ENCODE results near the gene MAPKAPK2.

GRCh38 chr1:206686478-206687249, 2.0 kb downstream of the MAPKAPK2 start:
- TF ChIP-seq CTCF (IDR thresholded peaks at IDR 0.05) (no peak), POLR2A (IDR thresholded peaks at IDR 0.05) (no peak), POLR2AphosphoS5 (IDR thresholded peaks at IDR 0.05) (no peak), EP300 (IDR thresholded peaks at IDR 0.05) (no peak)
